Esophagus (tissue), 2 donors: Measurements from ENCODE around the gene OR9Q2. TPM values are rescaled to one million over a fixed set of nuclear protein-coding genes. Genes with fewer than 3 reads are reported as not detected.

Experiments
- H3K27ac ChIP-seq, 2 donors: one replicate each; pipeline ENCODE4 v1.5.1; 2013; ENCODE audit warnings: low read depth in 2 of 2, mild to moderate bottlenecking in 2 of 2, inconsistent platforms in 1 of 2, low read length in 1 of 2, moderate library complexity in 1 of 2
- H3K27me3 ChIP-seq, 2 donors: one replicate each; pipeline ENCODE4 v1.6.1; 2013; ENCODE audit warnings: low read length in 2 of 2, control low read depth in 1 of 2, mild to moderate bottlenecking in 1 of 2; ENCODE audit not compliant: insufficient read depth in 2 of 2, control insufficient read depth in 1 of 2
- H3K36me3 ChIP-seq, 2 donors: one replicate each; pipeline ENCODE4 v1.6.1; 2013; ENCODE audit warnings: low read length in 1 of 2; ENCODE audit not compliant: control insufficient read depth in 2 of 2, insufficient read depth in 2 of 2
- H3K4me1 ChIP-seq, 2 donors: one replicate each; pipeline ENCODE4 v1.6.1; 2013; ENCODE audit warnings: low read length in 1 of 2; ENCODE audit not compliant: control insufficient read depth in 2 of 2, insufficient read depth in 2 of 2
- H3K4me3 ChIP-seq, 2 donors: one replicate each; pipeline ENCODE4 v1.5.1; 2013; ENCODE audit warnings: low read length in 2 of 2, mild to moderate bottlenecking in 2 of 2, low read depth in 1 of 2, moderate library complexity in 1 of 2
- H3K9me3 ChIP-seq, 2 donors: one replicate each; pipeline ENCODE4 v1.6.1; 2013; ENCODE audit warnings: mild to moderate bottlenecking in 2 of 2, low read depth in 1 of 2, low read length in 1 of 2, moderate library complexity in 1 of 2; ENCODE audit not compliant: control insufficient read depth in 2 of 2, insufficient read depth in 1 of 2
- WGBS, 2 donors: extraction: QIAGEN DNeasy Blood & Tissue Kit; methylation state at CpG; one replicate each; pipeline ENCODE4 v1.1.7; 2013; 5-methylcytosine and 5-hydroxymethylcytosine counted together
- polyA plus RNA-seq, 2 donors: library from polyadenylated mRNA; stranded (reverse); fragments of 200-250 nt; gene quantifications; one replicate each; pipeline ENCODE4 v1.2.3, GENCODE V29; 2013
- donor health status: healthy with polysubstance abuse.
- donor health status: Bipolar disorder and iron deficiency.

OR9Q2 gene, protein sequence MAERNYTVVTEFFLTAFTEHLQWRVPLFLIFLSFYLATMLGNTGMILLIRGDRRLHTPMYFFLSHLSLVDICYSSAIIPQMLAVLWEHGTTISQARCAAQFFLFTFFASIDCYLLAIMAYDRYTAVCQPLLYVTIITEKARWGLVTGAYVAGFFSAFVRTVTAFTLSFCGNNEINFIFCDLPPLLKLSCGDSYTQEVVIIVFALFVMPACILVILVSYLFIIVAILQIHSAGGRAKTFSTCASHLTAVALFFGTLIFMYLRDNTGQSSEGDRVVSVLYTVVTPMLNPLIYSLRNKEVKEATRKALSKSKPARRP
- polyA plus RNA-seq, result not detected

DNA sequence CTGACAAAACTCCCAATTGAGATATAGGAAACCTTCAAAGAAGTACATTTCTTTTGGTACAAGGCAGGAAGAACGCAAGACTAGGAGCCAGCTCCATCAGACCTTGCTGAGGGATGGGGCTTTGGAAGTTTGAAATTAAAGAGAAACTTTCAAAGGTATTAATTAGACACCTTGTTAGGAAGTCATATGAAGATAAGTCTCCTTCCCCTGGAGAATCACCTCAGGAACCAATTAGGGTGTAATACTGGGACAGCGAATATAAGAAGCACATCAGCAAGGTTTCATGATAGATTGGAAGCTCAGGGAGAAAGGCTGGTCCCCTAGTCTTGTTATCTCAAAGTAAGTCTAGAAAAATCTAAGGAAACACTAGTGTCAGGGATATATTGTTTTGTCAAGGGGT lies at the start of gene OR9Q2:
TSS of gene OR9Q2 (plus strand) at position 301 of the 400 bp plus-strand sequence. CDS start 1,421 bp downstream, outside the sequence.
- no peak within 1 kb of the TSS for H3K27ac ChIP-seq
- no peak within 1 kb of the TSS for H3K4me3 ChIP-seq
- no peaks in the 10 kb centered on the region for H3K4me1 ChIP-seq
- H3K27me3 ChIP-seq, result no peaks in the 10 kb centered on the region
- H3K9me3 ChIP-seq, result no peaks in the 10 kb centered on the region
- 86 to 89% methylated on average over 2 of the region's 2 CpGs for WGBS, 2 donors
- no peaks in the 10 kb centered on the region for H3K36me3 ChIP-seq

DNA sequence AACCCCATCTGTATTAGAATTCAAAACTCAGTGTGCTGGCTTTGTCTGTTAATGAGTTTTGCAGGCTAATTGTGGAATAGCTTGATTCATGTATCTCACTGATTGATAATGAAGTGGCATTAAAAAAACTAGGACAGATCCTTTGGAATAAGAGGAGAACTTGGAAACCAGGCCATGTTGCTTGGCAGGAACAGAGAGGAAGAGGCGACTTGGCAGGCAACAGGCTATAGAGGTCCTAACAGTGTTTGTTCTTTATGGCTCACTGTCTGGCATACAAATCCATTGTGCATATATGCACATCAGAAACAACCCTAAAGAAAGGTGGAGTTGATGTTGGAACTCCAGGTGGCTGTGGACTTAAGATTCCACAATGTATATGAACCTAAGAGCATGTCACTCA lies 46.1 kb upstream of the OR9Q2 start:
- WGBS, 2 donors, result 60 to 65% methylated on average over 1 of the region's 1 CpG
- H3K4me3 ChIP-seq, result no peak overlapping the region
- no peaks in the 10 kb centered on the region for H3K4me1 ChIP-seq
- H3K36me3 ChIP-seq, result no peaks in the 10 kb centered on the region
- no peaks in the 10 kb centered on the region for H3K9me3 ChIP-seq
- H3K27me3 ChIP-seq, result no peaks in the 10 kb centered on the region
- no peak overlapping the region for H3K27ac ChIP-seq

DNA sequence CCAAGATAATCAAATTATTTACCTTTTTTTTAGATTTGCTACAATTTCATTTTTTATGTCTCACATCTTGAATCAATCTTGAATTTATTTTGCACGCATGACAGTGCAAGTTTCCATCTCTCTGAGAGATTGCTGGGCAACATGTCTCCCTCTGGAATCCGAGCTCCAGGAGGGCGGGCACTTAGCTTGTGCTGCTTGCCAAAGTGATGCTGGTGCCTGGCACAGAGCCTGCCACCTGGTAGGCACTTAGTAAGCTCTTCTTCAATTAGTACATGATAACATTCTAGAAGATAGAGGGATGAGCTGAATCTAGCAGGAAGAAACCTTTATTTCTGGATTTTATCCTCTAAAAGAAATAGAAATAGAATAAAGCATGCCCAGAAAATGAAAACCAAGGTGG lies 36.1 kb upstream of the OR9Q2 start:
- Histone ChIP-seq H3K9me3 (no peaks in the 10 kb centered on the region), H3K36me3 (no peaks in the 10 kb centered on the region), H3K27ac (no peak overlapping the region), H3K4me3 (no peak overlapping the region), H3K27me3 (no peaks in the 10 kb centered on the region), H3K4me1 (no peaks in the 10 kb centered on the region)
- whole genome bisulfite sequencing, 2 donors, result 58 to 67% methylated on average over 3 of the region's 3 CpGs

DNA sequence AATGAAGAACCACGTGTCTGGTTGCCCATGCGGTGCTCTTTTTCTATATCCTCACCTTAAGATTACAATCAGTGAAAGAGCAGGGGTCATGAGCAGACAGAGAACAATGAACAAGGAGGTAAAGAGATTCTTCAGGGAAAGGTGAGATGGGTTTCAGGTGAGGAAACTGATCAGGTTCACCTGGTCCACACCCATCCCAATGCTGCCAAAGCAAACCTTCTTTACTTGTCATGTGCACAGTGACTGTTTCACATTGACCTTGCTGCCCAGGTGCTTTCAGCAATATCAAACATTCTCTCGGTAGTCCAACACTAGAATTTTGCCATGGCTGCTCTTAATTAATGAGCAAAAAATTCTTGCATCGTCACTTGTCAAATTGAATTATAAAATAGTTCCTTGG lies 24.5 kb upstream of the OR9Q2 start:
- WGBS, 2 donors, result 63 to 73% methylated on average over 4 of the region's 4 CpGs
- Histone ChIP-seq H3K27me3 (no peaks in the 10 kb centered on the region), H3K4me1 (peaks cover 0 to 2% of the 10 kb centered on the region in 2 donors), H3K9me3 (no peaks in the 10 kb centered on the region), H3K4me3 (no peak overlapping the region), H3K27ac (peak overlapping the region in 1 of 2 donors; percentile 28), H3K36me3 (no peaks in the 10 kb centered on the region)

DNA sequence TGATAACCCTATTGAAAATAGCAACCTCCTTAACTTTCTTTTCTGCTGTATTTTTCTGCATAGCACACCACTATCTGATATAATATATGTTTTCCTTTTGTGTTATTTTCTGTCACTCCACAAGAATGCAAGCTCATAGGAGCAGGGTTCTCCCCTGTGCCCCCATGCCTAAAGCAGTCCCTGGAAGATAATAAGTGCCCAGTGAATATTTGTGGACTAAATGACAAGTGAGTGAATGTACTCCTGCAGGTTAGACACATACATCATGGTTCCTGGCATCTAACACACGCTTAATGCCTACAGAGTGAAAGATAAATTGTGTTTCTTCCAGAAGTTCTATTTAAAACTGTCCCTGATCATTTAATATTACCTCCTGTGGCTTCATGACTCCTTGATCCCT lies 23.9 kb upstream of the OR9Q2 start:
- Histone ChIP-seq H3K27ac (no peak overlapping the region), H3K4me3 (no peak overlapping the region)
- 35 to 41% methylated on average over 1 of the region's 1 CpG for WGBS, 2 donors

DNA sequence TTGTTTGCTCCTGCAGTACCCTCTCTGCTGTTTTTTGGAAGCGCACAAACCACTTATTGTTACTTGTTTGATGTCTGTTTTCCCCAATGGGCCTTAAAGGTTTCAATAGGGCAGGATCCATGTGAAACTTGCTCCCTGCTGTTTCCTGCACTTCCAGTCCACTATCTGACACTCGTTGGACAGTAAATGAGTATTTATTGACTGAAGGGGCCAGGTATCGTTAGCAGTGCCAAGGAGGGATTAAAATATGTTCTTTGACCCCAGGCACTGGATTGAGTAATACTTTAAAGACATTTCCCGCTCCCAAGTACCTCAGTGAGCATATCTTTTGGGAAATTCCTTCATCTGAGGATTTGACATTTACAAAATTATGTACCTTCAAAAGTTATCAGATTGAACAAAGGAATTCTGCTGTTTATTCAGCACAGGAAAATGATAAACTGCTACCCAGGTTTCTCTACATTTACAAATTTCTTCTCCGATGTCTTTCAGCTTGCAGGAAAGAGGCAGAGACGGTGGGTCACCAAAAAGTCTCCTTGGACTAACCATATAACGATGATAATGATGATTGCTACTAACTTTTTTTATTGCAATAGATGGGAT lies 23.3 kb upstream of the OR9Q2 start:
- peak overlapping the region in 1 of 2 donors; percentile 18 for H3K27ac ChIP-seq
- no peak overlapping the region for H3K4me3 ChIP-seq
- H3K36me3 ChIP-seq, result no peaks in the 10 kb centered on the region
- H3K9me3 ChIP-seq, result no peaks in the 10 kb centered on the region
- peaks cover 0 to 2% of the 10 kb centered on the region in 2 donors for H3K4me1 ChIP-seq
- WGBS, 2 donors, result 47 to 52% methylated on average over 7 of the region's 7 CpGs
- H3K27me3 ChIP-seq, result no peaks in the 10 kb centered on the region

More for the DNA sequence above, 23.9 kb upstream of the OR9Q2 start:
- Histone ChIP-seq H3K27me3 (no peaks in the 10 kb centered on the region), H3K36me3 (no peaks in the 10 kb centered on the region), H3K4me1 (peaks cover 0 to 2% of the 10 kb centered on the region in 2 donors), H3K9me3 (no peaks in the 10 kb centered on the region)

DNA sequence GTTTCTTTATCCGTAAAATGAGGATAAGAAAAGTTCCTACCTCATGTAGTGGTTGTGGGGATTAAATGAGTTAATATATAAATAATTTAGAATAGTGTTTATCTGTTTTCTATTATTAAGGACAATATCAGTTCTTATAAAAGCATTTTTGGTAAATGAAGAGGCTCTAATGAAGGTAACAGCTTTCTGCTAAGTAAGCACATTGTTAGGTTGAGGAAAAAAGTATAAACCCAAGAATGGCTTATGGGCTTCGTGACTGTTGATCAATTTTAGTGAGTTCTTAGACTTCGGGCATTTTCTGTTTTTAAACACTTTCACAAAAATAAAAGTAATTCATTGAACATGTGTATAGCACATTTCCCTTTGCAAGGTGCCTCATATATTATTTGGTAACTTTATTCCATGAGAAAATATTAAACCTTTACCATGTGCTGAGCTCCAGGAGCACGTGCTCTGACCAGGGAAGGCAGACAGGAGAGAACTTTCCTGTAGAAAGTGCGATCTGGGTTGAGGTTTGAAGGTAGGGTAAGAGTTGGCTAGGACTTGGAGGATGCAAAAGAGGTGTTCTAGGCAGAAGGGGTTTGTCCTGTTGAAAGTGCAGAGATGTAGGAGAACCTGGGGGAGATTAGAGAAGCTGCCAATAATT lies 11.3 kb upstream of the OR9Q2 start:
- H3K9me3 ChIP-seq, result peaks cover 0 to 4% of the 10 kb centered on the region in 2 donors
- H3K36me3 ChIP-seq, result no peaks in the 10 kb centered on the region
- H3K4me3 ChIP-seq, result no peak overlapping the region
- WGBS, 2 donors, result 80 to 81% methylated on average over 5 of the region's 5 CpGs
- peaks cover 0 to 2% of the 10 kb centered on the region in 2 donors for H3K27me3 ChIP-seq
- H3K4me1 ChIP-seq, result no peaks in the 10 kb centered on the region
- no peak overlapping the region for H3K27ac ChIP-seq

DNA sequence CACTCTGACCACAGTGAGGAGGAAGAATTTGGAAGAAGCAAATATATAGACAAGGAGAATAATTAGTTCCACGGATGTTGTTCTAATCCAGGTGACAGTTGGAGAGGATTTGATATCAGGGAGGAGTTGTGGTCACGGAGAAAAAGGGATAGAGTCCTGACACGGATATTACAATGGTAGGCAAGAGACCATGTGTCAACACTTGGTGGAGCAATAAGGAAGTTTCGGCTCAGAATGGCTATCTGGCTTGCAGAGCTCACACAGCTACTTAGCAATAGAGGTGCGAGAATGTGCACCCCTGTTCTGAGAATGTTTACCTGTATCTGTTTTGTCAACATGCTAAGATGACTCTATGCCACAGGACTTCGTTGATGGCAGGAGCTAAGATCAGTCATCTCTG lies 10.4 kb upstream of the OR9Q2 start:
- WGBS, 2 donors, result 79 to 85% methylated on average over 6 of the region's 6 CpGs
- no peak overlapping the region for H3K4me3 ChIP-seq
- no peaks in the 10 kb centered on the region for H3K4me1 ChIP-seq
- no peak overlapping the region for H3K27ac ChIP-seq
- H3K36me3 ChIP-seq, result no peaks in the 10 kb centered on the region
- peaks cover 0 to 2% of the 10 kb centered on the region in 2 donors for H3K27me3 ChIP-seq
- peaks cover 0 to 4% of the 10 kb centered on the region in 2 donors for H3K9me3 ChIP-seq

DNA sequence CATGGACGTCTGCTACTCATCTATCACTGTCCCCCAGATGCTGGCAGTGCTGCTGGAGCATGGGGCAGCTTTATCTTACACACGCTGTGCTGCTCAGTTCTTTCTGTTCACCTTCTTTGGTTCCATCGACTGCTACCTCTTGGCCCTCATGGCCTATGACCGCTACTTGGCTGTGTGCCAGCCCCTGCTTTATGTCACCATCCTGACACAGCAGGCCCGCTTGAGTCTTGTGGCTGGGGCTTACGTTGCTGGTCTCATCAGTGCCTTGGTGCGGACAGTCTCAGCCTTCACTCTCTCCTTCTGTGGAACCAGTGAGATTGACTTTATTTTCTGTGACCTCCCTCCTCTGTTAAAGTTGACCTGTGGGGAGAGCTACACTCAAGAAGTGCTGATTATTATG lies 9.2 kb upstream of the OR9Q2 start:
- H3K4me1 ChIP-seq, result no peaks in the 10 kb centered on the region
- H3K4me3 ChIP-seq, result no peak overlapping the region
- H3K9me3 ChIP-seq, result peaks cover 0 to 4% of the 10 kb centered on the region in 2 donors
- no peaks in the 10 kb centered on the region for H3K36me3 ChIP-seq
- H3K27ac ChIP-seq, result no peak overlapping the region
- WGBS, 2 donors, result 85% methylated on average over 7 of the region's 7 CpGs
- peaks cover 0 to 2% of the 10 kb centered on the region in 2 donors for H3K27me3 ChIP-seq
